ENCODE measurements around the gene ZNF175.

DNA sequence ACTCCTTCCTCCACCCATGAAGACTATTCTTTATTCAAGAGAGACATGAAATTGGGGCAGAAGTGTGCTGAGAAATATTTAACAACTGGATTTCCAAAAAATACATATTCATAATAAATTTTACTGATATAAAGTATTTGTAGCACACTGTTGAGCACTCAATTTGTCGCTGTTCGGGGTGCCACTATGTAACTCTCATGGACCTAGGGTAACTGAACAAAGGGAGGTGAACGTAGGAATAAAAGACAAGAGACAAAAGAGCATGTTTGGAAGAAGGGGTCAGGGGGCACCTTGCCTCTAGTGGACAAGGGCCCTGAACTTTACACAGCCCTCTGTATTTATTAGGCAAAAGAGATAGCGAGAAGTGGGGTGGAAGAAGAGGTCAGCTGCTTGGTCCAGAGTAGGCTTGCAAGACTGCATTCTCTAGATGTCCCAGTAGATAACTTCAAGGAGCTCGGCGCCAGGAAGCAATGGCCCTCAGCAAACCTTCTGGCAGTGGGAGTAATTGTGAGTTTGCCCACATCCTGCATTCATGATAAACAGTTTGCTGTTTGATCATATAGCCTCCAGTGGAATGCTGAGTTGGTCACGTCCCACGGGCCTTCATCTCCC is 4.5 kb upstream of the ZNF175 start:
- TF ChIP-seq, protein P1, sequence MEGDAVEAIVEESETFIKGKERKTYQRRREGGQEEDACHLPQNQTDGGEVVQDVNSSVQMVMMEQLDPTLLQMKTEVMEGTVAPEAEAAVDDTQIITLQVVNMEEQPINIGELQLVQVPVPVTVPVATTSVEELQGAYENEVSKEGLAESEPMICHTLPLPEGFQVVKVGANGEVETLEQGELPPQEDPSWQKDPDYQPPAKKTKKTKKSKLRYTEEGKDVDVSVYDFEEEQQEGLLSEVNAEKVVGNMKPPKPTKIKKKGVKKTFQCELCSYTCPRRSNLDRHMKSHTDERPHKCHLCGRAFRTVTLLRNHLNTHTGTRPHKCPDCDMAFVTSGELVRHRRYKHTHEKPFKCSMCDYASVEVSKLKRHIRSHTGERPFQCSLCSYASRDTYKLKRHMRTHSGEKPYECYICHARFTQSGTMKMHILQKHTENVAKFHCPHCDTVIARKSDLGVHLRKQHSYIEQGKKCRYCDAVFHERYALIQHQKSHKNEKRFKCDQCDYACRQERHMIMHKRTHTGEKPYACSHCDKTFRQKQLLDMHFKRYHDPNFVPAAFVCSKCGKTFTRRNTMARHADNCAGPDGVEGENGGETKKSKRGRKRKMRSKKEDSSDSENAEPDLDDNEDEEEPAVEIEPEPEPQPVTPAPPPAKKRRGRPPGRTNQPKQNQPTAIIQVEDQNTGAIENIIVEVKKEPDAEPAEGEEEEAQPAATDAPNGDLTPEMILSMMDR (conservative IDR thresholded peaks at IDR 0.05; ENCODE audit: low read depth, low read length), result no peak
- no peak for TF ChIP-seq EZH2phosphoT487 (IDR thresholded peaks at IDR 0.05; ENCODE audit: borderline replicate concordance, low read length)
